ENCODE measurements around the gene TSPOAP1.

Gene TSPOAP1

DNA sequence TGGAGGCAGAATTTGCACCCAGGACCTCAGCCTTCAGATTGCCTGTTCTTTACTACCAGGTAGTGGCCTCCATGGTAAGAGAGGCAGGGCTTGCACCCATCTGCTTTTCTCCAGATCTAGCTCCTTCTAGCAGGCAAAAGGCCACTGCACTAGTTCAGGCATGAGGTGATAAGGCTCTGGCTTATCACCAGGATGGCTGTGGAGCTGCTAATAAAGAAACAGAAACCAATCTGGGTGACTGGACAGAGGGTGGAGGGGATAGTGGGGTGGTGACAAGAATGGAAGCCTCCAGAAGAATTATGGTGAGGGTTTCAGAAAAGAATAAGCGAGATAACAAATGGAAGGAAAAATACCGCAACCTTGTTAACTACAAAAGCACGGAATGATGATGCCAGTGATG, 38.9 kb upstream of the TSPOAP1 start:
- no peak overlapping the region for H3K27ac ChIP-seq
- TF ChIP-seq, protein P1, sequence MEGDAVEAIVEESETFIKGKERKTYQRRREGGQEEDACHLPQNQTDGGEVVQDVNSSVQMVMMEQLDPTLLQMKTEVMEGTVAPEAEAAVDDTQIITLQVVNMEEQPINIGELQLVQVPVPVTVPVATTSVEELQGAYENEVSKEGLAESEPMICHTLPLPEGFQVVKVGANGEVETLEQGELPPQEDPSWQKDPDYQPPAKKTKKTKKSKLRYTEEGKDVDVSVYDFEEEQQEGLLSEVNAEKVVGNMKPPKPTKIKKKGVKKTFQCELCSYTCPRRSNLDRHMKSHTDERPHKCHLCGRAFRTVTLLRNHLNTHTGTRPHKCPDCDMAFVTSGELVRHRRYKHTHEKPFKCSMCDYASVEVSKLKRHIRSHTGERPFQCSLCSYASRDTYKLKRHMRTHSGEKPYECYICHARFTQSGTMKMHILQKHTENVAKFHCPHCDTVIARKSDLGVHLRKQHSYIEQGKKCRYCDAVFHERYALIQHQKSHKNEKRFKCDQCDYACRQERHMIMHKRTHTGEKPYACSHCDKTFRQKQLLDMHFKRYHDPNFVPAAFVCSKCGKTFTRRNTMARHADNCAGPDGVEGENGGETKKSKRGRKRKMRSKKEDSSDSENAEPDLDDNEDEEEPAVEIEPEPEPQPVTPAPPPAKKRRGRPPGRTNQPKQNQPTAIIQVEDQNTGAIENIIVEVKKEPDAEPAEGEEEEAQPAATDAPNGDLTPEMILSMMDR (conservative IDR thresholded peaks at IDR 0.05), result no peak

DNA sequence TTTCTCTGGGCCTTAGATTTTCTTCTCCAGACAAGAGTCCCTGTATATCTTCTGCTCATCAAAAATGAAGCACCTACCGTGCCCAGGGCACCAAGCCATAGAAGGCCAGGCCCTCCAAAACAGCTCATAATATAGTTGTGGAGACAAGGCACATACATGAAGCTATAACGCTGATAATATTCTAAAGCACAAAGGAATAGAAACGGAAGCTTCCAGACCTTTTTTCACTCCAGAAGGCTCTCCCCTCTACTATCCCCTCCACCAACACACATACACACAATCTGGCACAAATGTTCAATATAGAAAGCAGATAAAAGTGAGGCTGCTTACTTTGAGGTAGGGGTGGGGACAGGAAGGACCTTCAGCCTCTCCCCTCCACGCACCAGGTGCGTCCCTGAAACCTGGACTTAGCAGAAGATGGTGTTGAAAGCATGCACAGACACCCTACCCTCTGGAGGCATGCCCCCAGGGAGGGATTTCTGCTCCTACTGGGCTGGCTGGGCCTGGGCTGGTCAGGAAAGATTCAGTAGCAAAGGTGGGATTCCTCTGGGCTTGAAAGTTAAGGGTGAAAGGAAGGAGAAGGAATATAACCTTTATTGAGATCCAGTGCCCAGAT, 37.5 kb upstream of the TSPOAP1 start:
- TF ChIP-seq, protein P1 (conservative IDR thresholded peaks at IDR 0.05), result no peak
- peak overlapping the region; percentile 25; the same call in 1 of the 2 replicates for H3K27ac ChIP-seq

DNA sequence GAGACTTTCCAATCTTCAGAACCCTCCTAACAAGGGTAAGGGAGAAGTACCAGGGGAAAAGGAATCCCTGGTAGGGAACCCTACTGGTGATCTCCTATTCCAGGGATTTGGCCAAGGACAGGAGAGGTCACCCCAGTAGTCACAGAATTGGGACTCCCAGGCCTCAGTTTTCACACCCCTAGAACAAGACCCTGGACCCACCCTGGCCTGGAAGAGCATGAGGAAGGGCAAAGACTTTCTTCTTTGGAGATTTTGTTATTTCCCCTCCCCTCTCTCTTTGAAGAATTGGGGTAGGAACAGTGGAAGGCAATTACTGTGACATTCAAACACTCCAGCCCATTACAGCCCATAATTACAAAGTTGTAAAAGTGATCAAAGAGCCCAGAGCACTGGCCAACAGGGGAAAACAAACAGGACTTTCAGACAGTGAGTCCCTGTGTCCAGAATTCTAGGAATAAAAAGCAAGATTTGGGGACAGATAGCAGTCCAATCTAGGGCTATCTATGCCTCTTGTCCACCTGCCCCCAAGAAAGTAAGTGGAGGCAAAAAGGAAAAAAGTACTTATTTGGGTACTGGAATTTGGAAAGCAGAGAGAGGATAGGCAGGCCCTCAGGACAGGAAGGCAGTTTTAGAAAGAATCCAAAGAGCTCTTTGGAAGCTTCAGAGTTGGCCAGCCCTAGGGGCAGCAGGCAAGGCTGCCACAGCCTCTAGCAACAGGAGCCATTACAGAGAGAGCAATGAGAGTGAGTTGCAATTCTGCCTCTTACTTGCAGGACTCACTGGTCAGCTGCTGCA, 36.8 kb upstream of the TSPOAP1 start:
- TF ChIP-seq, protein P1 (conservative IDR thresholded peaks at IDR 0.05), result no peak
- H3K27ac ChIP-seq, result peak overlapping the region; percentile 25; the same call in 1 of the 2 replicates

DNA sequence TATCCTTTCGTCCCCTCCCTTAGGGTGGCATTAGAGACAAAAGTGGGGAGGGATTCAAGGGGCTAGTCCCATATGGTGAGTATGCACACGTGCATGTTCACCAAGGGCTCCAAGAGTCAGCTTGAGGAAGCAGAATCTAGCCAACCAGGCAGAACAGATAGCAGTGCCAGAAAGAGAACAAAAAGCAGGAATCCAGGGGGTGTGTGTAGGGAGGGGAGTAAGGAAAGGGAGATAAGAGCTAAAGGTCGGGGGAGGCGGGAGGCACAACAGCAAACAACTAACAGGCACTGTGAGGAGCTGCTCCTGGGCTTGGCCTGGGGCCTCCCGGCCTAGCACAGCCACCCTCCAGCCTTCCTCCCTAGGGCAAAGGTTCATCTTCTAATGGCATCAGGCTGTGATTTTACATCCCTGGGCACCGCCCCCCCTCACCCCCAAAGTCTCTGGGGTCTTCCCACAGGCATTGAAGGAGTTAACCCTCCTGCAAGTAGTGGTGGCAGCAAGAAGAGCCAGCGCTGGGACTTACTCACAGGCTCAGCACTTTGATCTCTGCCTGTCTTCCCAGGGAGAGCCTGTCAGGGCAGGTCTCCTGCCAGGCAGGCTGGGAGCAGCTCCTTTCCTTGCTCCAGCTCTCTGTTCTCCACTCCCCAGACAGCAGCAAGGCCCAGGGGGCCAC, 35.8 kb upstream of the TSPOAP1 start:
- TF ChIP-seq, protein P1 (conservative IDR thresholded peaks at IDR 0.05), result no peak

DNA sequence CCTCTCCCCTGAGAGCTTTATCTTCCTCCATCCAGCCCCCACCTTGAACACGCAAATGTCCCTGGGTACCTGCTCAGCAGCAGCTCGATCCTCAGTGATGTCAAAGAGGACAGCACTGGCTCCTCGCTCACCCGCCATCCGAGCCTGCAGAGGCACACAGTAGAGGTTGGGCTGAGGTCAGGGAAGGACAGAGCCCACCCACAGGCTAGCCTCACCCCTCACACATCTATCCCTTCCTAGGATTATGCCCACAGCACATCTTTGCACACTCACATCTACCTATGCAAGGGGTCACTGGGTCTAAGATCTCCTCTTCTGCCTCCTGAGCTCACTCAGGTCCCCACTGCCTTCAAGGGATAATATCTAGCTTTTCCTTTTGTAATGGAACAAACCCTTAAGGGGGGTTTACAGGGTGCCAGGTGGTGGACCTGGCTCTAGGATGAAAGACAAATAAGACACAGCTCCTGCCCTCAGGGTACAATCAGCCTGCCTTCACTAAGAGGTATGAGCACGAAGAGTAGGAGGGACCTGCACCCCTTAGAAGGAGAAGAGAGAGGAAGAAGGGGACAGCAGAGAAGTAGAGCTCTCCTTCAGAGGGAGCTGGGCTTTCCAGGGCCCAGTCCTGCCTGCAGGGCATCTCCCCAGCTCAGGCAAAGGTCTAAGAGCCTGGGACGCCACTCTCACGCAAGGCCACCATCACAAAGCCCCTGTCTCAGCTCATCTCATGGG, 35.0 kb upstream of the TSPOAP1 start:
- H3K27ac ChIP-seq, result no peak overlapping the region
- TF ChIP-seq, protein P1 (conservative IDR thresholded peaks at IDR 0.05), result no peak

More for the DNA sequence above, 35.8 kb upstream of the TSPOAP1 start:
- H3K27ac ChIP-seq, result no peak overlapping the region

DNA sequence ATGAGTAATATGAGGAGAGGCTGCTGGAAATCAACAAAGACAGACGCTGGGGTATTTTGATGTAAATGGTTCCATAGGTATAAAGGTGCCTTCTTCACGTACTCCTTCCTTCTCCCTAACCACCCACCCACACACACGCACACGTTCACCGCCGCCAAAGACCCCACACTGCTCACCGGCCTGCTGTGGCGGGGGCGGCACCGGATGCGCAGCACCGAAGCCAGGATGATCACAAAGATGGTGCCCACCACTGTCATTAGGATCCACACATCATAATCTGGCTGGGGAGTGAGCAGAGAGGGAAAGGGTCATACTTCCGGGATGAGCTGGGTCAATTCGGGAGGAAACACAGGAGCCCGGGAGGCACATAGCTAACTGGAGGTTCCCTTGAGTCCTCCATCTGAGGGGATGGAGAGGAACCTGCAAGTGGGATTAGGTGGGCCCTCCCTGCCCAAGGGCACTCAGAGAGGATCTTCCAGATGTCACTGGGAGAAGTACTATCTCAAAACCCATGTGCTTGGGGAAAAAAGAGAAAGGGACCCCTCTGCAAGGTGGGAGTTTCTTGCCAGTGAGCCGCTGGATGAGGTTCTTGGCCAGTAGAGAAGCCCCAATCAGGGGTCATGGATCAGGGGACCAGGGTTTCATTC, 33.9 kb upstream of the TSPOAP1 start:
- no peak overlapping the region for H3K27ac ChIP-seq
- TF ChIP-seq, protein P1 (conservative IDR thresholded peaks at IDR 0.05), result no peak

Measured in VCaP (cell line).